Choroid plexus epithelial cell (primary cell): ENCODE measurements around the gene PPARD.

ENCODE experiments used
- DNase-seq: peaks from one replicate; pipeline ENCODE4 v3.0.0-alpha.2; 2010; ENCODE audit warnings: low read depth
- H3K4me3 ChIP-seq: 2 replicates; pipeline ENCODE4 v1.5.1; 2011; ENCODE audit warnings: low read depth, mild to moderate bottlenecking, control low read depth, low read length, moderate library complexity
- CTCF ChIP-seq: conservative IDR thresholded peaks from 2 replicates; pipeline ENCODE4 v1.5.1; 2011; ENCODE audit warnings: low read depth, mild to moderate bottlenecking, control low read depth, inconsistent platforms, low read length, moderate library complexity

PPARD gene

GRCh38 chr6:35473075-35473849, 130.9 kb downstream of the PPARD start:
- H3K4me3 ChIP-seq: no peak overlapping the region
- TF ChIP-seq CTCF: no peak
- no peak for DNase-seq

GRCh38 chr6:35473850-35474130, 131.4 kb downstream of the PPARD start:
- no peak for TF ChIP-seq CTCF
- H3K4me3 ChIP-seq: no peak overlapping the region
- no peak for DNase-seq

GRCh38 chr6:35474131-35474941, 132.0 kb downstream of the PPARD start:
- no peak for DNase-seq
- H3K4me3 ChIP-seq: no peak overlapping the region
- TF ChIP-seq CTCF: no peak

- TF ChIP-seq CTCF: no peak
- DNase-seq: no peak
Measured at GRCh38 chr6:35474942-35475570, 132.7 kb downstream of the PPARD start.

GRCh38 chr6:35475573-35475972, 133.2 kb downstream of the PPARD start:
- no peak for DNase-seq
- H3K4me3 ChIP-seq: no peak overlapping the region
- no peak for TF ChIP-seq CTCF

More at GRCh38 chr6:35474942-35475570, 132.7 kb downstream of the PPARD start:
- H3K4me3 ChIP-seq: no peak overlapping the region

GRCh38 chr6:35476004-35476403, 133.6 kb downstream of the PPARD start:
- no peak for DNase-seq

More at GRCh38 chr6:35476004-35476403, 133.6 kb downstream of the PPARD start:
- H3K4me3 ChIP-seq: no peak overlapping the region
- no peak for TF ChIP-seq CTCF
